Activated CD8-positive, alpha-beta T cell treated with anti-CD3 and anti-CD28 coated beads for 36 hours (primary cell): ENCODE results near the gene TNNT2. TPM values are rescaled to one million over a fixed set of nuclear protein-coding genes. Genes with fewer than 3 reads are reported as not detected.

Experiments used
- ATAC-seq: fragments of 200-7000 bp; cut with Tn5 transposase; one replicate; pipeline ENCODE4 v1.10.0; 2021; ENCODE audit warnings: mild to moderate bottlenecking, moderate library complexity
- CTCF ChIA-PET: fragments of 350-600 bp; sonication (Branson Sonifier 250); formaldehyde crosslinking; loops from one replicate; lab custom pipeline; 2021; ENCODE audit warnings: antibody characterized with exemption; lab: Charles Lee
- POLR2A ChIA-PET: fragments of 350-600 bp; sonication (Branson Sonifier 250); formaldehyde crosslinking; loops from one replicate; lab custom pipeline; 2021; ENCODE audit warnings: antibody characterized with exemption; lab: Charles Lee
- DNase-seq: peaks from one replicate; pipeline ENCODE4 v3.0.0-alpha.2; 2020
- H3K27ac Mint-ChIP-seq: one replicate; pipeline ENCODE4 v1.8.0; 2021; ENCODE audit warnings: mild to moderate bottlenecking, mixed read lengths
- H3K27me3 Mint-ChIP-seq: one replicate; pipeline ENCODE4 v1.8.0; 2021; ENCODE audit warnings: mixed read lengths
- H3K36me3 Mint-ChIP-seq: one replicate; pipeline ENCODE4 v1.8.0; 2021; ENCODE audit warnings: low read depth, mixed read lengths
- H3K4me1 Mint-ChIP-seq: one replicate; pipeline ENCODE4 v1.8.0; 2021; ENCODE audit warnings: low read depth, mixed read lengths
- H3K4me3 Mint-ChIP-seq: one replicate; pipeline ENCODE4 v1.8.0; 2021; ENCODE audit warnings: mild to moderate bottlenecking, moderate library complexity, mixed read lengths
- H3K9me3 Mint-ChIP-seq: one replicate; pipeline ENCODE4 v1.8.0; 2021; ENCODE audit warnings: mixed read lengths
- CTCF ChIP-seq: fragments of 200-600 bp; IDR thresholded peaks from one replicate; pipeline ENCODE4 v1.8.0; 2022; ENCODE audit warnings: antibody characterized with exemption, mild to moderate bottlenecking
- intact Hi-C: fragments of 100-400 bp; cut with micrococcal nuclease; formaldehyde crosslinking; loops from one replicate; pipeline ENCODE4 v1.10.0; 2022
- total RNA-seq, 2 experiments: library from RNA; stranded (reverse); gene quantifications; one replicate each; pipeline ENCODE4 v1.2.3, GENCODE V29; 2021

The TNNT2 gene
- total RNA-seq, 2 experiments from 2014 or later, result not detected

- Mint-ChIP-seq H3K9me3 (no peaks in the 10 kb centered on the region), H3K4me1 (peaks cover 3% of the 10 kb centered on the region), H3K36me3 (no peaks in the 10 kb centered on the region), H3K27me3 (no peaks in the 10 kb centered on the region), H3K27ac (no peak overlapping the region), H3K4me3 (no peak overlapping the region)
- intact Hi-C loops, result no loop called here
- ChIA-PET POLR2A (no interaction called here), CTCF (no interaction called here)
- TF ChIP-seq CTCF, result no peak
- DNase-seq (no peak), ATAC-seq (no peak)
Measured at GRCh38 chr1:201422026-201422425, 44.5 kb upstream of the TNNT2 start.

GRCh38 chr1:201421041-201421440 is 43.6 kb upstream of the TNNT2 start:
- Mint-ChIP-seq H3K27ac (no peak overlapping the region), H3K9me3 (no peaks in the 10 kb centered on the region), H3K27me3 (no peaks in the 10 kb centered on the region), H3K4me1 (no peaks in the 10 kb centered on the region), H3K36me3 (no peaks in the 10 kb centered on the region), H3K4me3 (no peak overlapping the region)
- ATAC-seq, result no peak
- TF ChIP-seq CTCF, result no peak
- DNase-seq, result no peak
- intact Hi-C loops, result no loop called here
- POLR2A ChIA-PET, result no interaction called here
- CTCF ChIA-PET, result no interaction called here

GRCh38 chr1:201420608-201421002 is 43.1 kb upstream of the TNNT2 start:
- Mint-ChIP-seq H3K27me3 (no peaks in the 10 kb centered on the region), H3K36me3 (no peaks in the 10 kb centered on the region), H3K4me1 (no peaks in the 10 kb centered on the region), H3K4me3 (no peak overlapping the region), H3K9me3 (no peaks in the 10 kb centered on the region), H3K27ac (no peak overlapping the region)
- DNase-seq (no peak), ATAC-seq (no peak)
- ChIA-PET POLR2A (no interaction called here), CTCF (no interaction called here)
- no peak for TF ChIP-seq CTCF
- intact Hi-C loops, result no loop called here

GRCh38 chr1:201419746-201420607 is 42.5 kb upstream of the TNNT2 start:
- no peak for TF ChIP-seq CTCF
- H3K4me1 Mint-ChIP-seq, result no peaks in the 10 kb centered on the region
- intact Hi-C loops, result no loop called here
- CTCF ChIA-PET, result interaction anchor here (1.1 kb wide), 1 partner anchor 15 kb away, joined by 4 read pairs; no protein-coding TSS in a partner anchor
- no peaks in the 10 kb centered on the region for H3K9me3 Mint-ChIP-seq
- no peak for DNase-seq
- H3K36me3 Mint-ChIP-seq, result no peaks in the 10 kb centered on the region
- no peak for ATAC-seq
- POLR2A ChIA-PET, result no interaction called here
- H3K27ac Mint-ChIP-seq, result no peak overlapping the region
- H3K4me3 Mint-ChIP-seq, result no peak overlapping the region
- H3K27me3 Mint-ChIP-seq, result no peaks in the 10 kb centered on the region

GRCh38 chr1:201419256-201419655 is 41.8 kb upstream of the TNNT2 start:
- TF ChIP-seq CTCF, result no peak
- Mint-ChIP-seq H3K27ac (no peak overlapping the region), H3K27me3 (no peaks in the 10 kb centered on the region), H3K4me3 (no peak overlapping the region), H3K4me1 (no peaks in the 10 kb centered on the region), H3K9me3 (no peaks in the 10 kb centered on the region), H3K36me3 (no peaks in the 10 kb centered on the region)
- intact Hi-C loops, result no loop called here
- POLR2A ChIA-PET, result no interaction called here
- CTCF ChIA-PET, result interaction anchor here (1.1 kb wide), 1 partner anchor 16 kb away, joined by 4 read pairs; no protein-coding TSS in a partner anchor
- DNase-seq, result no peak
- no peak for ATAC-seq
